GM12872 (cell line): Measurements from ENCODE around the gene KRT2.

ENCODE experiments used
- TF ChIP-seq, protein P1 (sequence below): IDR thresholded peaks from 3 replicates; pipeline ENCODE4 v1.5.1; 2011; ENCODE audit warnings: low read depth, mild to moderate bottlenecking, low read length, moderate library complexity; ENCODE audit not compliant: insufficient read depth

The KRT2 gene

DNA sequence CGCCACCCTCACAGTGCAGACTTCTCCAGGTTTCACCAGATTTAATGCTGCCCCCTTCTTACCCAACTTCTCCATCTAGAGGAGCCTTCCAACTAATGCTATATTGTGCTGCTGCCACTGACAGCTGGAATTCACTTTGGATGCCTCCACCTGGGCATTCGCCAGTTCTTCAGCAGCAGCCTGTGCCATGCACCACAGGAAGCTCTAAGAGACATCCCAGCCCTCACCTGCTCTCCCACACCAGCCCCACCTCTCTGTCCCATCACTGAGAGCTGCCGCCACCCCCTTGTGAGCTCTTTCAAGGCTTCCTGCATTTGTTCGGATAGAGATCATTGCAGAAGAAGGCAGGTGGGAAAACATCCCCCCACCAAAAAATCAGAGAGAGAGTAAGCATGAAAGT, 4.6 kb upstream of the KRT2 start:
- TF ChIP-seq, protein P1, sequence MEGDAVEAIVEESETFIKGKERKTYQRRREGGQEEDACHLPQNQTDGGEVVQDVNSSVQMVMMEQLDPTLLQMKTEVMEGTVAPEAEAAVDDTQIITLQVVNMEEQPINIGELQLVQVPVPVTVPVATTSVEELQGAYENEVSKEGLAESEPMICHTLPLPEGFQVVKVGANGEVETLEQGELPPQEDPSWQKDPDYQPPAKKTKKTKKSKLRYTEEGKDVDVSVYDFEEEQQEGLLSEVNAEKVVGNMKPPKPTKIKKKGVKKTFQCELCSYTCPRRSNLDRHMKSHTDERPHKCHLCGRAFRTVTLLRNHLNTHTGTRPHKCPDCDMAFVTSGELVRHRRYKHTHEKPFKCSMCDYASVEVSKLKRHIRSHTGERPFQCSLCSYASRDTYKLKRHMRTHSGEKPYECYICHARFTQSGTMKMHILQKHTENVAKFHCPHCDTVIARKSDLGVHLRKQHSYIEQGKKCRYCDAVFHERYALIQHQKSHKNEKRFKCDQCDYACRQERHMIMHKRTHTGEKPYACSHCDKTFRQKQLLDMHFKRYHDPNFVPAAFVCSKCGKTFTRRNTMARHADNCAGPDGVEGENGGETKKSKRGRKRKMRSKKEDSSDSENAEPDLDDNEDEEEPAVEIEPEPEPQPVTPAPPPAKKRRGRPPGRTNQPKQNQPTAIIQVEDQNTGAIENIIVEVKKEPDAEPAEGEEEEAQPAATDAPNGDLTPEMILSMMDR: no peak

DNA sequence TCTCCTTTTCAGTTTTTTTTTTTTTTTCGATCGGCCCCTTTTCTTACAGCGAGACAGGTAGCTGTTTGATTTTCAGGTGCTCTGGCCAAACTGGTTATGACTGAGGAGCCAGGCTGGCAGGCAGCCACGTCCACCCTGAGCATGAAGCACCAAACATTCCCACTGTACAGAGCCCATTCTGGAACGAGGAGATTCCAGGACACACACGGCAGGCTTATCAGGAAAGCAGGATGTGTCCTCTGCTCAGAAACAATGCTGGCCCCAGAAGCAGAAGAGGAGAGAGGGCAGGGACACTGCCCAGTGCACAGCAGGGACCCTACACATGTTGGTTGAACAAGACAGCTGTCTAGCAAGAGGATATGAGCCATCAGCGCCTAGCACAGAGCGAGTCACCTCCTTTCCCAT, 3.7 kb upstream of the KRT2 start:
- TF ChIP-seq, protein P1: no peak

DNA sequence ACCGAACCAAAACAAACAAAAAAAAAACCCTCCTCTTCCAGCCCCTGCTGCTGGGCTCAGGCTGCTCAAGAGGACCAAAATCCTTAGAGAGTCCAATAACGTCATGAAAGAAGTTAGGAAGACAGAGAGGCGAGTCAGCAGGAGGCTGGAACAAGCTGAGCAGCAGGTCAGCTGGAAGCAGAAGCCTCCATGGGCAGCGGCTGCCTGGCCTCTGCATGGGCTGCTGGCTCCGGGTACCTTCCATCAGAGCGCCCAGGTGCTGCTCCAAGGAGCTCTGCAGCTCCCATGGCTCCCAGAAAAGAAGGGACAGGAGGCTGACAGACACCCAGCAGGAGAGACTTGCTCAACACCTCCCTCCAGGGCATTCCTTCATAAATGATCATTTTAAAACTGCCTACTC, 3.2 kb upstream of the KRT2 start:
- TF ChIP-seq, protein P1: no peak

DNA sequence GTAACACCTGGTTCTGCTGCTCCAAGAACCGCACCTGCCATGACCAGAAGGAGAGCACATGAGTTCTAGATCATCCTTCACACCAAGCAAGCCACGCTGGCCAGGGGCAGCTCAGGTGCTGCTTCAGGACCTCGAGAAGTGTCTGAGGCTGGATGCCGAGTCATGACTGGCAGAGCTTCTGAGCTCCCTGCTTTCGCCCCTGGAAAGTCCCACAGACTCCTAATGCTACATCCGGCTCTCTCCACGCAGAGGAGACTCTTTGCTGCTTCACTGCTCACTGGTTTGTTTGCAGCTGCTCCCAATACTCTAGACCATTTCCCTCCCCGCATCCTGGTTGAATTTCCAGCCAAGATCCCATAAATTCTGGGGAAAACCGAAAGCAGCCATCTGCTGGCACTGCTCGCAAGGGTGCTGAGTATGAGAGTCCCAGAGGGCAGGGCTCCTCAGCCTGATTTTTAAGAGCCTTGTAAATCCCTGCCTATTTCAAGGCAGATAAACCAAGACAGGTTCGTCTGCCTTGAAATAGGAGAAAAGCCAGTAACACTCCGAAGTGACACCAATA, 1.4 kb downstream of the KRT2 start:
- TF ChIP-seq, protein P1: no peak

DNA sequence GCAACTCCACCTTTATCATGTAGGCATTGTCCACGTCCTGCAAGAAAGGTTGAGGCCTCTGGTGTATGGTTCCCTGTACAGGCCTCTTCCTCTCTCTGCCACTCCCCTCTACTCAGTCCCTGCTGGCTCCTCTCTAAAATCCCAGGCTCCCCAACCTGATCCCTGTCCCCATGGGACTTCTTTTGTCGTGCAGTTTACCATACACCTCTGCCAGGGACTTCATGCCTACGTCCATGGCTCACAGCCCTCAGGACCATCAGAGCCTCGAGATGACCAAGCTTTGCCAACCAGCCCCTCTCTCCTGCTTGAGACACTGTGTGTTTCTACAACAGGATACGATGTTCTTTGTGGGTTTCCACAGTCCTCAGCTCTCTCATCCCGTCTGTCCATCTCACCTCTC, 2.9 kb downstream of the KRT2 start:
- TF ChIP-seq, protein P1: no peak

DNA sequence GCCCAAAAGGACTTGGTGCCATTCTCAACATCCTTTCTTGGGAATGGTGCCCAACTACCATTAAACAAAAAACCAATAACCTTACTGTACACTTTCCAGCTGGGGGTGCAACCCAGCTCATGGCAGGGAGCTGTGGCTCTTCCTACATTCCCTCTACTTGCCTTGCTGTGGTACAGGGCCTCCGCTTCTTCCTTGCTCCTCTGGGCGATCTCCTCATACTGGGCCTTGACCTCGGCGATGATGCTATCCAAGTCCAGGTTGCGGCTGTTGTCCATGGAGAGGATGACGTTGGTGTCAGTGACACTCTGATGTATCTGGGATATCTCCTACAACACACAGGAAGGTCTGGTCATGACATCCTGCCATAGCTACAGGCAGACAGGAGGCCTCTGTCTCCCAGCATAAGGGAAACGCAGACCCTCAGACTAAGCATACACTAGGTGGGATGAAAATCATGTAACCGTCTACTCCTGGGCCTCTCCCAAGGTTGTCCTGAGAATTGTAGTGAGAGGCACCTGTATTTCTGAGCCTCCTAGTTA, 3.9 kb downstream of the KRT2 start:
- TF ChIP-seq, protein P1: no peak

DNA sequence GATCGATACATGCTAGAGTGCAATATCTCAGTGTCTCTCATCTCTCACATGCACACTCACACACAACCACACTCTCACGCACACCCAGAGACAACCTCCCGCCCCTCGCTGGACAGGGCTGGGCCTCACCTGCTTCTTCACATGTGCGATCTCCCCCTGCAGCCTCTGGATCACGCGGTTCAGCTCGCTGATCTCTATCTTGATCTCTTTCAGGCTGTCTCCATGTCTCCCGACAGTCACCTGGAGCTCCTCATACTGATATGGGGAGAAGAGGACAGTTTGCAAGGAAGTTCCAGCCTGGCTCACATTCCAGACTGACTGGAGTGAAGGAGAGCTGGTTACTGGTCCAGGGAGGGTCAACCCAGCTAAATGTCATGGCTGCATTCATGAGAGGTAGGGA, 4.4 kb downstream of the KRT2 start:
- TF ChIP-seq, protein P1: no peak
